HG03460 (cell line): ENCODE results near the gene DISC1.

ENCODE experiments used
- ATAC-seq: cut with Tn5 transposase; IDR thresholded peaks from one replicate; pipeline ENCODE4 v1.9.1; 2021; ENCODE audit not compliant: unreplicated experiment

DISC1 gene

GRCh38 chr1:231972111-231972445 is 345.5 kb downstream of the DISC1 start:
- ATAC-seq = no peak

- ATAC-seq = no peak
Observed at GRCh38 chr1:231973830-231974229, 347.2 kb downstream of the DISC1 start.

- ATAC-seq = no peak
Observed at GRCh38 chr1:231976231-231976630, 349.6 kb downstream of the DISC1 start.

GRCh38 chr1:231981675-231982074 is 355.1 kb downstream of the DISC1 start:
- no peak for ATAC-seq

- no peak for ATAC-seq
Observed at GRCh38 chr1:231982871-231983587, 356.4 kb downstream of the DISC1 start.

GRCh38 chr1:231983588-231984193 is 357.1 kb downstream of the DISC1 start:
- ATAC-seq = no peak

- no peak for ATAC-seq
Observed at GRCh38 chr1:231985296-231986023, 358.9 kb downstream of the DISC1 start.

- no peak for ATAC-seq
Observed at GRCh38 chr1:231986631-231987336, 360.2 kb downstream of the DISC1 start.

- no peak for ATAC-seq
Observed at GRCh38 chr1:231990388-231990787, 363.8 kb downstream of the DISC1 start.

- ATAC-seq = no peak
Observed at GRCh38 chr1:231991231-231991630, 364.6 kb downstream of the DISC1 start.

GRCh38 chr1:231993968-231994455 is 367.4 kb downstream of the DISC1 start:
- ATAC-seq = no peak

GRCh38 chr1:231998791-231999190 is 372.2 kb downstream of the DISC1 start:
- ATAC-seq = no peak

- no peak for ATAC-seq
Observed at GRCh38 chr1:232005300-232005699, 378.7 kb downstream of the DISC1 start.

GRCh38 chr1:232009741-232010140 is 383.2 kb downstream of the DISC1 start:
- no peak for ATAC-seq

- no peak for ATAC-seq
Observed at GRCh38 chr1:232011961-232012360, 385.4 kb downstream of the DISC1 start.

GRCh38 chr1:232012773-232013386 is 386.3 kb downstream of the DISC1 start:
- no peak for ATAC-seq

GRCh38 chr1:232014941-232015340 is 388.4 kb downstream of the DISC1 start:
- no peak for ATAC-seq

GRCh38 chr1:232016616-232017015 is 390.0 kb downstream of the DISC1 start:
- ATAC-seq = no peak

- no peak for ATAC-seq
Observed at GRCh38 chr1:232017057-232017456, 390.5 kb downstream of the DISC1 start.

- no peak for ATAC-seq
Observed at GRCh38 chr1:232017759-232018158, 391.2 kb downstream of the DISC1 start.
